Cardiac fibroblast (primary cell): ENCODE data around the gene PLAAT2.
A peak's percentile ranks its signal among the peaks of the same experiment; 100 is the strongest.

Experiments
- DNase-seq, 2 donors: peaks; one replicate each; pipeline versions ENCODE4 v3.0.0 to v3.0.0-alpha.2; 2010; ENCODE audit warnings: low read depth in 2 of 2
- H3K4me3 ChIP-seq, 2 donors: replicated peaks in 1 of 2; 1 replicate in 1 of 2; 2 replicates in 1 of 2; pipeline ENCODE4 v1.5.1; 2011; ENCODE audit warnings: low read depth in 2 of 2, low read length in 2 of 2, mild to moderate bottlenecking in 2 of 2, moderate library complexity in 1 of 2
- CTCF ChIP-seq: IDR thresholded peaks from one replicate; pipeline ENCODE4 v1.5.1; 2011; ENCODE audit warnings: low read depth, mild to moderate bottlenecking, low read length, inconsistent platforms

The PLAAT2 gene

GRCh38 chr11:63574856-63575602 lies 11.8 kb upstream of the PLAAT2 start:
- peak overlapping the region in 1 of 2 donors; percentile 29 for H3K4me3 ChIP-seq
- TF ChIP-seq CTCF = no peak

GRCh38 chr11:63573881-63574855 lies 11.0 kb upstream of the PLAAT2 start:
- peak; percentile 77 to 93 for DNase-seq
- peak; percentile 7 for TF ChIP-seq CTCF
- peak overlapping the region in 1 of 2 donors; percentile 29 for H3K4me3 ChIP-seq

More at GRCh38 chr11:63574856-63575602, 11.8 kb upstream of the PLAAT2 start:
- DNase-seq = peak in 1 of 2 donors; percentile 71

GRCh38 chr11:63572026-63572688 lies 9.0 kb upstream of the PLAAT2 start:
- DNase-seq = no peak
- TF ChIP-seq CTCF = no peak
- no peak overlapping the region for H3K4me3 ChIP-seq

GRCh38 chr11:63569570-63569969 lies 6.4 kb upstream of the PLAAT2 start:
- DNase-seq = no peak
- TF ChIP-seq CTCF = no peak
- H3K4me3 ChIP-seq = no peak overlapping the region

- DNase-seq = peak; percentile 89 to 92
- H3K4me3 ChIP-seq = no peak overlapping the region
- TF ChIP-seq CTCF = no peak
Observed at GRCh38 chr11:63567044-63567840, 4.1 kb upstream of the PLAAT2 start.

- H3K4me3 ChIP-seq = no peak overlapping the region
- TF ChIP-seq CTCF = no peak
- DNase-seq = no peak
Observed at GRCh38 chr11:63564784-63565350, 1.7 kb upstream of the PLAAT2 start.
